ENCODE results near the gene BCL2.

- TF ChIP-seq, protein P1, sequence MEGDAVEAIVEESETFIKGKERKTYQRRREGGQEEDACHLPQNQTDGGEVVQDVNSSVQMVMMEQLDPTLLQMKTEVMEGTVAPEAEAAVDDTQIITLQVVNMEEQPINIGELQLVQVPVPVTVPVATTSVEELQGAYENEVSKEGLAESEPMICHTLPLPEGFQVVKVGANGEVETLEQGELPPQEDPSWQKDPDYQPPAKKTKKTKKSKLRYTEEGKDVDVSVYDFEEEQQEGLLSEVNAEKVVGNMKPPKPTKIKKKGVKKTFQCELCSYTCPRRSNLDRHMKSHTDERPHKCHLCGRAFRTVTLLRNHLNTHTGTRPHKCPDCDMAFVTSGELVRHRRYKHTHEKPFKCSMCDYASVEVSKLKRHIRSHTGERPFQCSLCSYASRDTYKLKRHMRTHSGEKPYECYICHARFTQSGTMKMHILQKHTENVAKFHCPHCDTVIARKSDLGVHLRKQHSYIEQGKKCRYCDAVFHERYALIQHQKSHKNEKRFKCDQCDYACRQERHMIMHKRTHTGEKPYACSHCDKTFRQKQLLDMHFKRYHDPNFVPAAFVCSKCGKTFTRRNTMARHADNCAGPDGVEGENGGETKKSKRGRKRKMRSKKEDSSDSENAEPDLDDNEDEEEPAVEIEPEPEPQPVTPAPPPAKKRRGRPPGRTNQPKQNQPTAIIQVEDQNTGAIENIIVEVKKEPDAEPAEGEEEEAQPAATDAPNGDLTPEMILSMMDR (conservative IDR thresholded peaks at IDR 0.05): no peak
- TF ChIP-seq ZFX (IDR thresholded peaks at IDR 0.05): no peak
These were observed 181.6 kb downstream of the BCL2 start for GRCh38 chr18:63137999-63138435.

All from C4-2B (cell line).